ENCODE data around the gene JAKMIP2.

- TF ChIP-seq SIN3A (IDR thresholded peaks at IDR 0.05; ENCODE audit: low read depth) (no peak), CTCF (IDR thresholded peaks at IDR 0.05 in 2 of 3, conservative IDR thresholded peaks at IDR 0.05 in 1 of 3; ENCODE audit: borderline replicate concordance in 1 of 3, insufficient read depth in 1 of 3, low read depth in 2 of 3, low read length in 2 of 3) (no peak)
Measured at GRCh38 chr5:147751156-147751830, 31.2 kb downstream of the JAKMIP2 start.

All from HCT116 (cell line).